ENCODE data around the gene TNRC6C. TPM values are rescaled to one million over a fixed set of nuclear protein-coding genes. Genes with fewer than 3 reads are reported as not detected.
"Not testable (repeated sequence)": the region's sequence is repeated elsewhere in the genome, so short reads cannot be mapped to it uniquely, and the experiment has no call there.

Gene TNRC6C
- total RNA-seq, 6 experiments from 2014 or later, result 6.3 to 9.0 (median 7.5) TPM

GRCh38 chr17:77973953-77974352 lies 15.4 kb downstream of the TNRC6C start:
- Mint-ChIP-seq H3K4me3 (no peak overlapping the region), H3K4me1 (ENCODE audit: low read depth) (0 out of 2 replicates have a peak, but pooled peaks cover 5% of the 10 kb centered on the region), H3K27ac (no peak overlapping the region), H3K36me3 (ENCODE audit: low read depth) (no peaks in the 10 kb centered on the region), H3K27me3 (ENCODE audit: insufficient read depth) (no peaks in the 10 kb centered on the region; the same call in 1 of the 2 replicates), H3K9me3 (no peaks in the 10 kb centered on the region)
- TF ChIP-seq, protein P1, sequence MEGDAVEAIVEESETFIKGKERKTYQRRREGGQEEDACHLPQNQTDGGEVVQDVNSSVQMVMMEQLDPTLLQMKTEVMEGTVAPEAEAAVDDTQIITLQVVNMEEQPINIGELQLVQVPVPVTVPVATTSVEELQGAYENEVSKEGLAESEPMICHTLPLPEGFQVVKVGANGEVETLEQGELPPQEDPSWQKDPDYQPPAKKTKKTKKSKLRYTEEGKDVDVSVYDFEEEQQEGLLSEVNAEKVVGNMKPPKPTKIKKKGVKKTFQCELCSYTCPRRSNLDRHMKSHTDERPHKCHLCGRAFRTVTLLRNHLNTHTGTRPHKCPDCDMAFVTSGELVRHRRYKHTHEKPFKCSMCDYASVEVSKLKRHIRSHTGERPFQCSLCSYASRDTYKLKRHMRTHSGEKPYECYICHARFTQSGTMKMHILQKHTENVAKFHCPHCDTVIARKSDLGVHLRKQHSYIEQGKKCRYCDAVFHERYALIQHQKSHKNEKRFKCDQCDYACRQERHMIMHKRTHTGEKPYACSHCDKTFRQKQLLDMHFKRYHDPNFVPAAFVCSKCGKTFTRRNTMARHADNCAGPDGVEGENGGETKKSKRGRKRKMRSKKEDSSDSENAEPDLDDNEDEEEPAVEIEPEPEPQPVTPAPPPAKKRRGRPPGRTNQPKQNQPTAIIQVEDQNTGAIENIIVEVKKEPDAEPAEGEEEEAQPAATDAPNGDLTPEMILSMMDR (IDR thresholded peaks at IDR 0.05), result no peak
- no peak for DNase-seq

DNA sequence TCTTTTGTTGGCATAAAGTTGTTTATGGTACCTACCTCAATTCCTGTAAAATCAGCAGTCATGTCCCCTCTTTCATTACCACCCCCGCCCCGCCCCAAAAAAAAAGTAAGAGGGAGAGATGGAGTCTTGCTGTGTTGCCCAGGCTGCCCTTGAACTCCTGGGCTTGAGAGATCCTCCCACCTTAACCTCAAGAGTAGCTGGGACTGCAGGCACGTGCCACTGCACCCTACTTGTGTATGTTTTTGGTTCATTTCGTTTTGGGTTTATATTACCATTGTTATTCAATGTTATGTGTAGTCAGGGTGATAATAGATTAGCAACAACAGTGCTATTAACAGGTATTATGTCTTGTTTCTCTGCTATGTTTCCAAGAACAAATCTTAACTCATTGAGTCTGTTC lies 15.9 kb downstream of the TNRC6C start:
- no peaks in the 10 kb centered on the region; the same call in 1 of the 2 replicates for H3K27me3 Mint-ChIP-seq (ENCODE audit: insufficient read depth)
- no peaks in the 10 kb centered on the region for H3K36me3 Mint-ChIP-seq (ENCODE audit: low read depth)
- 0 out of 2 replicates have a peak, but pooled peaks cover 5% of the 10 kb centered on the region for H3K4me1 Mint-ChIP-seq (ENCODE audit: low read depth)
- H3K4me3 Mint-ChIP-seq, result no peak overlapping the region
- H3K9me3 Mint-ChIP-seq, result no peaks in the 10 kb centered on the region
- TF ChIP-seq, protein P1 (IDR thresholded peaks at IDR 0.05), result no peak
- no peak for DNase-seq
- no peak overlapping the region for H3K27ac Mint-ChIP-seq

DNA sequence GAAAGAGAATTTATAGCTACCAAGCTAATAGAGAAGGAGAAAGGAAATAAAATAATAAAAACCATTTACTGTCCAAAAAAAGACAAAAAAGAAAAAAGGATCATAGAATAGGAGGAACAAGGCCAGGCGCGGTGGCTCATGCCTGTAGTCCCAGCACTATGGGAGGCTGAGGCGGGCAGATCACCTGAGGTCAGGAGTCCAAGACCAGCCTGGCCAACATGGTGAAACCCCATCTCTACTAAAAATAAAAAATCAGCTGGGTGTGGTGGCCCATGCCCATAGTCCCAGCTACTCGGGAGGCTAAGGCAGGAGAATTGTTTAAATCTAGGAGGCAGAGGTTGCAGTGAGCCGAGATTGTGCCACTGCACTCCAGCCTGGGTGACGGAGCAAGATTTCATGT lies 23.9 kb downstream of the TNRC6C start:
- H3K4me1 Mint-ChIP-seq (ENCODE audit: low read depth); DNase-seq; H3K9me3 Mint-ChIP-seq; H3K4me3 Mint-ChIP-seq; H3K27me3 Mint-ChIP-seq (ENCODE audit: insufficient read depth); H3K36me3 Mint-ChIP-seq (ENCODE audit: low read depth); H3K27ac Mint-ChIP-seq: not testable (repeated sequence)

DNA sequence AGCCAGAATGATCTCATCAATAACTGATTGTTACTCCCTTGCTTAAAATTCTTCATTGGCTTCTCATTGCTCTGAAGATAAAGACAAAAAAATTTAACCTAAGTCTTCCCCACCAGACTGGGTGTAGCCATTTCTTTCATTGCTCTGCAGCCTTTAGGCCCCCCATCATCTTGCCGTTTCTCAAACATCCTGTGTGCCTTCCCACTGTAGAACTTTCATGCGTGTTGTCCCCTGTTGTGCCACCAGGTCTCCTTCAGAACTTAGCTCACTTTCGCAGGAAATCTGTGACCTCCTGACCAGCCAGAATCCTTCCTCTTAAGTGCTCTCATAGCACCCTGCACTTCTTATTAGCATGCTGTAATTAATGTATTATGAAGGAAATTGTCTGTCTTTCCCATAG lies 31.8 kb downstream of the TNRC6C start:
- no peak overlapping the region for H3K27ac Mint-ChIP-seq
- H3K4me3 Mint-ChIP-seq, result no peak overlapping the region
- H3K36me3 Mint-ChIP-seq (ENCODE audit: low read depth), result no peaks in the 10 kb centered on the region

DNA sequence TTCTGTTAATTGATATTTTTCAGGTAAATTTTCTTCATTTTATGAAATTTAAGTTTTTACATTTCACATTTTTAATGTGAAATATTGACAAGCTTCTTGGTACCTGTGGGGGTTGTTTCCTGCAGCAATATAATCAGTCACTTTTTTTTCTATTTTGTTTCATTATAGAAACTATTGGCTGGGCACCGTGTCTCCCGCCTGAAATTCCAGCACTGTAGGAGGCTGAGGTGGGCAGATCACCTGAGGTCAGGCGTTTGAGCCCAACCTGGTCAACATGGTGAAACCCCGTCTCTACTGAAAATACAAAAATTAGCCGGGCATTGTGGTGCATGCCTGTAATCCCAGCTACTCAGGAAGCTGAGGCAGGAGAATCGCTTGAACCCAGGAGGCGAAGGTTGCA lies 35.2 kb downstream of the TNRC6C start:
- not testable (repeated sequence) for H3K4me3 Mint-ChIP-seq; H3K4me1 Mint-ChIP-seq (ENCODE audit: low read depth); H3K27ac Mint-ChIP-seq; H3K9me3 Mint-ChIP-seq; H3K27me3 Mint-ChIP-seq (ENCODE audit: insufficient read depth); H3K36me3 Mint-ChIP-seq (ENCODE audit: low read depth); DNase-seq

More for the DNA sequence above, 31.8 kb downstream of the TNRC6C start:
- DNase-seq, result no peak
- Mint-ChIP-seq H3K9me3 (no peaks in the 10 kb centered on the region), H3K4me1 (ENCODE audit: low read depth) (no peaks in the 10 kb centered on the region), H3K27me3 (ENCODE audit: insufficient read depth) (no peaks in the 10 kb centered on the region; the same call in 1 of the 2 replicates)
- TF ChIP-seq, protein P1 (IDR thresholded peaks at IDR 0.05), result no peak

DNA sequence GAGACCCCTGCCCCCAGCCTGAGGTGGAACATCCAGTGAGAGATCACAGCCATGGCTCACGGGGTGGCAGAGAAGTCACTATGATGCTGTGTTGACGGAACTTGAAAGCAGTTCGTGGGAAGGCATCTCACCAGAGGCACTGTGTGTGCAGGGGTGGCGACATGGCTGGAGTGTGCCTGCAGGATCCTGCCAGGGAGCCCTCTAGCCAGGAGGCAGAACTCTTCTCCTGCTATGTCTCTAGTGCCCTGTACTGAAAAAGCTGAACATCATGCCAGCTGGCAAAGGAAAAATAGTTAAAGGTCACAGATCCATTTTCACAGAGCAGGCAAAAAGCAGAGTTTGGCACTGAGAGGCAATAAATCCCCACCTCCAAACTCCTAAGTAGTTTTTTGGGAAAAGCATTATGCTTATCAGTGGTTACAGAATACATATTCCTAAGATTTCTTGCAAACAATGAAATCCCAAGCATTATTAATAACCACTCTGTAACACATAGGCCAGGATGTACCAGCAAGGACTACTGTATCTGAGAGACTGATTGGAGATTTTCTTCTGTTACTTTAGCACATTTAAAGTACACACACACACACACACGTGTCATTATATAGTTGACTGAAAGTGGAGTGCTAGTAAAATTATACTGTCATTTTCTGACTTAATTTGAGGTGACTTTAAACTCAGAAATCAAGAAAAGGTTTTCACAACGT lies 36.8 kb downstream of the TNRC6C start:
- H3K4me3 Mint-ChIP-seq, result no peak overlapping the region
- peaks cover 11% of the 10 kb centered on the region for H3K4me1 Mint-ChIP-seq (ENCODE audit: low read depth)
- H3K9me3 Mint-ChIP-seq, result no peaks in the 10 kb centered on the region
- TF ChIP-seq, protein P1 (IDR thresholded peaks at IDR 0.05), result no peak
- H3K27ac Mint-ChIP-seq, result no peak overlapping the region
- H3K36me3 Mint-ChIP-seq (ENCODE audit: low read depth), result no peaks in the 10 kb centered on the region
- no peaks in the 10 kb centered on the region; the same call in 1 of the 2 replicates for H3K27me3 Mint-ChIP-seq (ENCODE audit: insufficient read depth)
- no peak for DNase-seq
